ENCODE results near the gene SAC3D1. TPM values are rescaled to one million over a fixed set of nuclear protein-coding genes. Genes with fewer than 3 reads are reported as not detected.
"Not testable (repeated sequence)": the region's sequence is repeated elsewhere in the genome, so short reads cannot be mapped to it uniquely, and the experiment has no call there.

SAC3D1 gene
- total RNA-seq, 4 donors from 2014 or later, result 2.1 to 13.1 (median 6.0) TPM

GRCh38 chr11:64998141-64998540 is 42.9 kb upstream of the SAC3D1 start:
- no peak for TF ChIP-seq CTCF (IDR thresholded peaks at IDR 0.05)
- no peak for TF ChIP-seq POLR2A (IDR thresholded peaks at IDR 0.05)
- 90 to 91% methylated on average over 1 of the region's 1 CpG for WGBS, 2 donors

GRCh38 chr11:64998690-64999431 is 42.1 kb upstream of the SAC3D1 start:
- no peak overlapping the region for H3K4me3 ChIP-seq (replicated peaks in 1 of 3)
- DNase-seq, result no peak
- H3K36me3 ChIP-seq, result no peaks in the 10 kb centered on the region
- 75 to 86% methylated on average over 9 of the region's 9 CpGs for WGBS, 2 donors
- H3K27ac ChIP-seq, result no peak overlapping the region
- peaks cover 8 to 15% of the 10 kb centered on the region in 2 donors for H3K4me1 ChIP-seq
- no peaks in the 10 kb centered on the region for H3K9me3 ChIP-seq
- TF ChIP-seq POLR2A (IDR thresholded peaks at IDR 0.05) (no peak), CTCF (IDR thresholded peaks at IDR 0.05) (no peak)
- intact Hi-C loops (cut with DNase I), result loop anchor here (10.0 kb wide), 1 partner anchor 64 kb away; the partner anchor contains the start of gene GPHA2
- H3K27me3 ChIP-seq, result no peaks in the 10 kb centered on the region

More at GRCh38 chr11:64998141-64998540, 42.9 kb upstream of the SAC3D1 start:
- Histone ChIP-seq H3K4me1 (peaks cover 8 to 15% of the 10 kb centered on the region in 2 donors), H3K27me3 (no peaks in the 10 kb centered on the region), H3K9me3 (no peaks in the 10 kb centered on the region), H3K27ac (no peak overlapping the region), H3K36me3 (no peaks in the 10 kb centered on the region), H3K4me3 (replicated peaks in 1 of 3) (no peak overlapping the region)
- intact Hi-C loops (cut with DNase I), result loop anchor here (10.0 kb wide), 1 partner anchor 63 kb away; the partner anchor contains the start of gene GPHA2
- DNase-seq, result no peak

- TF ChIP-seq CTCF (IDR thresholded peaks at IDR 0.05), result no peak
- TF ChIP-seq POLR2A (IDR thresholded peaks at IDR 0.05), result no peak
- H3K27ac ChIP-seq, result no peak overlapping the region
- H3K36me3 ChIP-seq, result no peaks in the 10 kb centered on the region
- H3K4me3 ChIP-seq (replicated peaks in 1 of 3), result no peak overlapping the region
- no peaks in the 10 kb centered on the region for H3K27me3 ChIP-seq
- H3K9me3 ChIP-seq, result no peaks in the 10 kb centered on the region
- intact Hi-C loops (cut with DNase I), result loop anchor here (10.0 kb wide), 1 partner anchor 65 kb away; the partner anchor contains the start of gene GPHA2
- peaks cover 8 to 15% of the 10 kb centered on the region in 2 donors for H3K4me1 ChIP-seq
- DNase-seq, result no peak
- WGBS, 2 donors, result 80 to 100% methylated on average over 1 of the region's 1 CpG
These were observed 41.5 kb upstream of the SAC3D1 start for GRCh38 chr11:64999478-64999877.

- no peaks in the 10 kb centered on the region for H3K9me3 ChIP-seq
- intact Hi-C loops (cut with DNase I), result no loop called here
- no peaks in the 10 kb centered on the region for H3K27me3 ChIP-seq
- TF ChIP-seq POLR2A (IDR thresholded peaks at IDR 0.05) (no peak), CTCF (IDR thresholded peaks at IDR 0.05) (no peak)
- H3K27ac ChIP-seq, result no peak overlapping the region
- 51% methylated on average over 5 of the region's 5 CpGs for WGBS, 2 donors
- no peak for DNase-seq
- no peak overlapping the region for H3K4me3 ChIP-seq (replicated peaks in 1 of 3)
- no peaks in the 10 kb centered on the region for H3K4me1 ChIP-seq
- H3K36me3 ChIP-seq, result no peaks in the 10 kb centered on the region
These were observed 38.3 kb upstream of the SAC3D1 start for GRCh38 chr11:65002706-65003105.

GRCh38 chr11:65003282-65003681 is 37.7 kb upstream of the SAC3D1 start:
- intact Hi-C loops (cut with DNase I), result no loop called here
- no peak for TF ChIP-seq CTCF (IDR thresholded peaks at IDR 0.05)
- no peak for TF ChIP-seq POLR2A (IDR thresholded peaks at IDR 0.05)
- H3K27ac ChIP-seq, result no peak overlapping the region
- no peak for DNase-seq
- H3K4me3 ChIP-seq (replicated peaks in 1 of 3), result no peak overlapping the region
- H3K27me3 ChIP-seq, result no peaks in the 10 kb centered on the region
- H3K9me3 ChIP-seq, result no peaks in the 10 kb centered on the region
- 54 to 59% methylated on average over 6 to 7 of the region's 7 CpGs for WGBS, 2 donors
- H3K36me3 ChIP-seq, result no peaks in the 10 kb centered on the region
- no peaks in the 10 kb centered on the region for H3K4me1 ChIP-seq

- 63 to 64% methylated on average over 3 of the region's 3 CpGs for WGBS, 2 donors
- H3K27ac ChIP-seq; H3K36me3 ChIP-seq; H3K4me3 ChIP-seq (replicated peaks in 1 of 3); H3K4me1 ChIP-seq; H3K27me3 ChIP-seq; DNase-seq; intact Hi-C loops (cut with DNase I); H3K9me3 ChIP-seq: not testable (repeated sequence)
These were observed 37.0 kb upstream of the SAC3D1 start for GRCh38 chr11:65003968-65004367.
